Raji (cell line): ENCODE results near the gene IFI27.

Experiments
- POLR2A ChIP-seq: IDR thresholded peaks from 2 replicates; pipeline ENCODE4 v1.6.1; 2011; ENCODE audit warnings: low read depth, low read length, control low read depth; ENCODE audit not compliant: insufficient read depth

Gene IFI27

DNA sequence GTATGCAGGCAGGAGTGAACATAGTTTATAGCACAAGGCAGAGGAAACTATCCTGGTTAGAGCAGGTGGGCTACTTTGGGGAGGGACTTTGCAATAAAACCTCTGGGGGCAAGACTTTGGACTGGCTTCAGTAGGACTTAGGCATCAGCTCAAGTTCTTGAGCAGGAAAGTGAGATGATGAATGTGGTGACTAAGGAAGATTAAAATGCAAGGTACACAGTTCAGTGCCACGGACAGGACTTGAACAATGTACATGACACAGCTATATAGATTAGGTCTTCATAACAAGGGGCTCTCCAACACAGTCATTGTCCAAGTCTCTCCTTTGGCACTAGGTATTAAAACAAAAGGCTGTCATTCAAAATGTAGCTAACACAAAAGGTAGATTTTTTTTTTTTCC, 42.1 kb downstream of the IFI27 start:
- TF ChIP-seq POLR2A, result no peak

DNA sequence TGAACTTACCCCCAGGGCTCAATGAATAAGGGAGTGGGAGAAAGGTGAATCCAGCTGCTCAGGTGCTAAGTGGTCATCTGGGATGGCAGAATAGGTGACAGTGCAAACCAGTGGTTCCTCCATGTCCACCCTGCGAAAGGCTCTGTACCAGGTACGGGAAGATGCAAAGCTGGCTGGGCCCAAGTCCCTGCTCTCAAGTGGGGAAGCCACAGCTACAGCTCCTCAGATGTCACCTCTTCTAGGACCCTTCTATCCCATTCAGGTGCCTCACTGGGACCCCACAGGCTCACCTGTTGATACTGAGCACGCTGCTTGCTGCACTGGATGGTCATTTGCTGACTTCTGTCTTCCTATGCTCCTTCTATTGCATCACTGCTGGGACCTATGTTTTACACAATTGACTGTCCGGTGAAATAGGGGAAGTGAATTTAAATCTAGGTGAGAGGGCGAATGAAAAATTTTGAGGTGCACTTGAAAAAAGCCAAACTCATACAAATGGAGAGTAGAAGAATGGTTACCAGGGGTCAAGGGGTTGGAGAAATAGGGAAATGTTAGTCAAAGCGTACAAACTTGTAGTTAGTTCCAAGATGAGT, 43.3 kb downstream of the IFI27 start:
- no peak for TF ChIP-seq POLR2A

DNA sequence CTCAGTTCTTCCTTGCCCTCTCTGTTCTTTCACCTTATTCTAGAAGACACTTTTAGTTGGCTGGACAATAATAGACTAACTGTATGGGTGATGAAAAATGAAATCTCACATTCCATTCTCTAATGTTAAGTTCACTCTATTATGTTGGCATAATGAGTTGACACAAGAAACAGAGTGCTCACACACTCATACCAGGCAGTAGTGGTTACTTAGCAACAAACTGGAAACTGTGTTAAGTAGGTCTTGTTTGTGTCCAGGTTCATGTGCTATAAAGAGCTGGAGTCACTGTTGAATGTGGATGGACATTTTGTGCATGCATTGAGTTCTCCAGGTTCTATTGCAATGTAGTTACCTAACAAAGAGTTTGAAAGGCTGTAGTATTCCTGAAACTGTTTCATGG, 46.7 kb downstream of the IFI27 start:
- no peak for TF ChIP-seq POLR2A

DNA sequence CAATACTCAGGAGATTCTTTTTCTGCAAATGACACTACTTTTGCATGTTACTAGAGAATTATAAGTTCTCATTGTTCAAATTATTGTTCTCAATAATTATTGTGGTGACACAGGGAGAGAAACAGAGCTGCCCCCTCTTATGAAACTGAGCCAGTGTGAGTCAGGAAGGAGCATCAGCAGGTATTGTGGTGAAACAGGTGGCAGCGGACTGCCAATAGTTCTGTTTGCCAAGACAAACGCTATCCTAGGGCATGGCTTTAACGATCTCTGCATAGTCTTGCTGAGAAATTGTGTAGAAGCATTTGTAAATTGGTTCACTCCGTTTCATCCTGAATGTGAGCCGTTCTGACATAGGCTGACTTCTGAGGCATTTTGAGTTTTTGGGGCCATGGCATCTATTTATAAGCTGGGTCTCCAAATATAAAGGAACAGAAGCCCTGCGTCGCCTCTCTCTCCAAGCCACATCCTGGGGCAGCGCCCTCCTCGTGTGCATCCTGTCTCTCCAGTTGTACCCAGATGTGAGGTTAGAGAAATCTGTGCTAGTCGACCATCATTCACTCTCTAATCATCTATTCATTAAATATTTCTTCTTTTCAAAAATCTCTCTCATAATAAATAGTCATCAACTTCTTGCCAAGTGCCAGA, 47.8 kb downstream of the IFI27 start:
- TF ChIP-seq POLR2A, result no peak

DNA sequence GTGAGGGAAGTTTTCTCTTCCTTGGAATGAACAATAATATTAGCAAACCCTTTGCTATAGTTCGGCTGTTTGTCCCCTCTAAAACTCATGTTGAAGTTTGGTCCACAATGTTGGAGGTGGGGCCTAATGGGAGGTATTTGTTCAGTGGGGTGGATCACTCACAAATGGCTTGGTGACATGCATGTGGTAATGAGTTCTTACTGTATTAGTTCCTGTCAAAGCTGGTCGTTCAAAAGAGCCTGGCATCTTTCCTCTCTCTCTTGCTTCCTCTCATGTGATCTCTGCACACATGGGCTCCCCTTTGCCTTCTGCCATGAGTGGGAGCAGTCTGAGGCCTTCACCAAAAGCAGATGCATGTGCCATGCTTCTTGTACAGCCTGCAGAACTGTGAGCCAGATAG, 50.5 kb downstream of the IFI27 start:
- no peak for TF ChIP-seq POLR2A

DNA sequence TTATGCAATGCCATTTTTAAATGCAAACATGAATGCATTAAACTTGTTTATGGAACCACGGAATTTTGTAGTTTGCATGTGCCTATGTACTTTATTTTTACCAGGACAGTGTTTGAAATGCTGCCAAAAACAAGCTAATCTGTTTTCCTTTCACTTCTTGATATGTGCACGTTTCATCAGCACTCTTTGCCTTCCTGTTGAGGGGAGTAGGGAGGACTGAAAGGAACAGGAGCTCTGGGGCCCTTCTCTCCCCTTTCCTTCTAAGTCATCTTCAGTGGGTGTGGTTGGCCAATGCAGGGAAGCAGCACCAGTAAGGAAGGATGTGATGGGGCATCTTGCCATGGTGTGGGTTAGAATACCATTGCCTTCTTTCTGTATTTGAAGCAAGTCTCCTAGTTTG, 51.4 kb downstream of the IFI27 start:
- no peak for TF ChIP-seq POLR2A

DNA sequence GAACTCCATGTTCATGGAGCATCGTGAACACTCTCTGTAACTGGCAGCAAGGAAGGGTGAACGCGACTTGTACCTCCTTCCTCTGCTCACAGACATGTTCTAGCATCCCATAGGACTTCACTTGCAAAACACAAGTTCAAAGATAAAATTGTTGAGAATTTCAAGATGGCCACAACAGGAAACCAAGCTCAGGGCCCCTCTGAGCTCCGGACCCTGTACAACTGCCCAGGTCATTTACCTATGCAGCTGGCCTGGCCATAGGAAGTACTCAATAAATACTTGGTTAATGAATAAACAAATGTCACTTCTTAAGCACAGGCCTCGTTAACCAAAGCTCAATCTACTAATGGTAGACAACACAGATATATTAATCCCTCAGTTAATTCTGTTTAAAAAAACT, 51.9 kb downstream of the IFI27 start:
- TF ChIP-seq POLR2A, result no peak

DNA sequence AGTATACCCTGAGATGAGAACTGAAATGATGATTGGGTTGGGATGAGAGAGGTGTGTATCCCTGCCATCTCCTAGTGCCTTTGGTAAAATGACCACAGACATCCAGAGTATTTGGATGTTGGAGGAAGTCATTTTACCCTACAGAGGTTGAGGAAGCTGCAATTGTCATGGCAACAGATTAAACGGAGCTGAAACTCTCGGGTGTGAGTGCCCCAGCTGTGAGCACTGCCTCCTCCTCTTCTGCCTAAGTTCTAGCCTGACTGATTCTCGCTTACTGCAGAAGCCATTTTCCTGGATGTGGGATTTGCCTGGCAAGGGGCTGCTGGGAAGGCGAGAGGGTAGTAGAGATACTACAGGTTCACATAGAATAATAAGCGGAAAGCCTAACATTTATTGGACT, 53.3 kb downstream of the IFI27 start:
- TF ChIP-seq POLR2A, result no peak

DNA sequence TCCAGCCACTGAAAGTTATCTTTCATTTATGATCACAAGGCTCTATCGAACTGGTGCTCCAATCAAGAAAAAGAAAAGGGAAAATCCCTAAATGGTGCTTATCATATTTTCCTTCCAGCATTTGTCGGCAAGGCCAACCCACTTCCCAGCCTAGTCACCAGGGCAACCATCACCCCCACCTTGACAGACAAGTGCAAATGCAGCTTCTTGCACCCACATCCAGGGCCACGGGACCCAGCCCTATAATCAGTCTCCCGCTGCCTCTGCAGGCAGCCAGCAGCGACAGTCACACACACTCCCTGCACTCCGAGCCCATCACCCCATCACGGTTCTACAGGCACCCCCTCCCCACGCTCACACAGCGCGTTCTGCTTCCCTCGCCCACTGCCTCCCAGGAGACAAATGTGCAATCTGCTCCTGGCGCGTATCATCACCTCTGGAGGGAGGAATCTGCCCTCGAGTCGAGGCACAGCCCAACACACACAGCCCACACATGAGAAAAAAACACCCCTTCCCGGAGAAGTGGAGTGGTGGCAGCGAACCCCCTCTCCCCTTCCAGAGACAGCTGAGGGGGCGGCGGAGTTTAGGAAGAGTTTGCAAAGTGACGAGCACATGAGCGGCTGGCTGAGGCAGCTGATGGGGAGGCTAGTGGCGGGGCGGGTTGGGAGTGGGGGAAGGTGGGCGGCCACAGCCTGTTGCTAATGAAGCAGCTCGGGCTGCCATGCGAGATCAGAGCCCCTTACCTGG, 54.3 kb downstream of the IFI27 start:
- no peak for TF ChIP-seq POLR2A

DNA sequence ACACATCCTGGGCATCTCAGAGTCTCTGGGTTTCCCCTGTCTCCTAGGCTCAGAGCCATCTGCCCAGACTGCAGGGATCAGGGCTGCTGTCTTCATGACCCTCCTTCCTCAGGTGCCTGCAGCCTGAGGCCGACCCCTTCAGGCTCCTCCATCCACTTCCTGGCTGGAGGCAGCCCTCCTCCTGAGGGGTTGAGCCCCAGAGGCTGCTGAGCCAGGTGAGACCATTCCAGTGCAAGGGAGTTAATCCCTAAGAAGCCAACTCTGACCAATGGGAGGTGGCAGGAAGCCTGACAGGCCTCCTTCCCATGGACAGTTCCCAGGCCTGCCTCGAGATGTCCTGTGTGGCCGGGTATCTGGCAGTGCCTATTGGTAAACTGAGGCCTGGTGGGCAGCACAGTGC, 55.2 kb downstream of the IFI27 start:
- TF ChIP-seq POLR2A, result no peak
